HG03045 (cell line): Measurements from ENCODE around the gene PAK1IP1.
A peak's percentile ranks its signal among the peaks of the same experiment; 100 is the strongest.
"Not testable (repeated sequence)": the region's sequence is repeated elsewhere in the genome, so short reads cannot be mapped to it uniquely, and the experiment has no call there.

Experiments
- ATAC-seq: cut with Tn5 transposase; IDR thresholded peaks from one replicate; pipeline ENCODE4 v1.9.1; 2021; ENCODE audit warnings: mild to moderate bottlenecking, moderate library complexity; ENCODE audit not compliant: unreplicated experiment

PAK1IP1 gene

GRCh38 chr6:10690651-10691445, 3.9 kb upstream of the PAK1IP1 start:
- no peak for ATAC-seq

GRCh38 chr6:10692965-10693538, 1.7 kb upstream of the PAK1IP1 start:
- ATAC-seq: no peak

GRCh38 chr6:10695086-10695657, 400 bp downstream of the PAK1IP1 start:
- no peak for ATAC-seq

- no peak for ATAC-seq
These were observed 1.9 kb downstream of the PAK1IP1 start for GRCh38 chr6:10696655-10697054.

- ATAC-seq: no peak
These were observed 19.2 kb downstream of the PAK1IP1 start for GRCh38 chr6:10713962-10714361.

- no peak for ATAC-seq
These were observed 24.7 kb downstream of the PAK1IP1 start for GRCh38 chr6:10719296-10719963.

GRCh38 chr6:10719964-10720264, 25.1 kb downstream of the PAK1IP1 start:
- no peak for ATAC-seq

GRCh38 chr6:10720265-10720959, 25.6 kb downstream of the PAK1IP1 start:
- peak; percentile 36 for ATAC-seq

- ATAC-seq: not testable (repeated sequence)
These were observed 26.4 kb downstream of the PAK1IP1 start for GRCh38 chr6:10720960-10721849.

- ATAC-seq: no peak
These were observed 27.2 kb downstream of the PAK1IP1 start for GRCh38 chr6:10721850-10722569.

GRCh38 chr6:10722570-10722819, 27.7 kb downstream of the PAK1IP1 start:
- no peak for ATAC-seq

- peak; percentile 94 for ATAC-seq
These were observed 28.2 kb downstream of the PAK1IP1 start, which contains the start of gene TMEM14C for GRCh38 chr6:10722820-10723566. Gene TMEM14C, plus strand, starts transcription at chr6:10723070. Its CDS starts 1,544 bp downstream, at chr6:10724614.

GRCh38 chr6:10723567-10723881, 28.8 kb downstream of the PAK1IP1 start:
- no peak for ATAC-seq

GRCh38 chr6:10725044-10725443, 30.3 kb downstream of the PAK1IP1 start:
- no peak for ATAC-seq

GRCh38 chr6:10725716-10726115, 30.9 kb downstream of the PAK1IP1 start:
- ATAC-seq: no peak

GRCh38 chr6:10730254-10730653, 35.5 kb downstream of the PAK1IP1 start:
- ATAC-seq: no peak

- no peak for ATAC-seq
These were observed 38.5 kb downstream of the PAK1IP1 start for GRCh38 chr6:10733151-10733715.

- ATAC-seq: no peak
These were observed 39.1 kb downstream of the PAK1IP1 start for GRCh38 chr6:10733863-10734262.

GRCh38 chr6:10736731-10737130, 42.0 kb downstream of the PAK1IP1 start:
- no peak for ATAC-seq
